Measurements from ENCODE around the gene CDC42EP3.
A peak's percentile ranks its signal among the peaks of the same experiment; 100 is the strongest.

CDC42EP3 gene

GRCh38 chr2:37614061-37614738 lies 57.2 kb downstream of the CDC42EP3 start:
- no peak for DNase-seq

GRCh38 chr2:37612382-37612781 lies 59.1 kb downstream of the CDC42EP3 start:
- no peak for DNase-seq

GRCh38 chr2:37610638-37611289 lies 60.7 kb downstream of the CDC42EP3 start:
- no peak for DNase-seq

GRCh38 chr2:37609782-37610181 lies 61.7 kb downstream of the CDC42EP3 start:
- DNase-seq = no peak

- no peak for DNase-seq
These were observed 66.7 kb downstream of the CDC42EP3 start for GRCh38 chr2:37604716-37605115.

- DNase-seq = no peak
These were observed 68.7 kb downstream of the CDC42EP3 start for GRCh38 chr2:37602702-37603101.

GRCh38 chr2:37602040-37602439 lies 69.4 kb downstream of the CDC42EP3 start:
- DNase-seq = no peak

GRCh38 chr2:37601569-37601968 lies 69.9 kb downstream of the CDC42EP3 start:
- DNase-seq = no peak

GRCh38 chr2:37600735-37601134 lies 70.7 kb downstream of the CDC42EP3 start:
- DNase-seq = peak; percentile 63

- DNase-seq = no peak
These were observed 71.5 kb downstream of the CDC42EP3 start for GRCh38 chr2:37599688-37600525.

GRCh38 chr2:37593694-37594093 lies 77.7 kb downstream of the CDC42EP3 start:
- DNase-seq = no peak

GRCh38 chr2:37593024-37593423 lies 78.4 kb downstream of the CDC42EP3 start:
- no peak for DNase-seq

Measured in OCI-M1 (cell line).